NK-92 treated with Interleukin-12 subunit alpha and Interleukin-12 subunit beta, amount 100 ng/mL, for 24 hours (cell line): ENCODE measurements around the gene ZNF846.
"Not testable (repeated sequence)": the region's sequence is repeated elsewhere in the genome, so short reads cannot be mapped to it uniquely, and the experiment has no call there.

ENCODE experiments used
- DNase-seq: peaks from one replicate; lab custom pipeline; 2025; lab: John Stamatoyannopoulos, UW

ZNF846 gene

DNA sequence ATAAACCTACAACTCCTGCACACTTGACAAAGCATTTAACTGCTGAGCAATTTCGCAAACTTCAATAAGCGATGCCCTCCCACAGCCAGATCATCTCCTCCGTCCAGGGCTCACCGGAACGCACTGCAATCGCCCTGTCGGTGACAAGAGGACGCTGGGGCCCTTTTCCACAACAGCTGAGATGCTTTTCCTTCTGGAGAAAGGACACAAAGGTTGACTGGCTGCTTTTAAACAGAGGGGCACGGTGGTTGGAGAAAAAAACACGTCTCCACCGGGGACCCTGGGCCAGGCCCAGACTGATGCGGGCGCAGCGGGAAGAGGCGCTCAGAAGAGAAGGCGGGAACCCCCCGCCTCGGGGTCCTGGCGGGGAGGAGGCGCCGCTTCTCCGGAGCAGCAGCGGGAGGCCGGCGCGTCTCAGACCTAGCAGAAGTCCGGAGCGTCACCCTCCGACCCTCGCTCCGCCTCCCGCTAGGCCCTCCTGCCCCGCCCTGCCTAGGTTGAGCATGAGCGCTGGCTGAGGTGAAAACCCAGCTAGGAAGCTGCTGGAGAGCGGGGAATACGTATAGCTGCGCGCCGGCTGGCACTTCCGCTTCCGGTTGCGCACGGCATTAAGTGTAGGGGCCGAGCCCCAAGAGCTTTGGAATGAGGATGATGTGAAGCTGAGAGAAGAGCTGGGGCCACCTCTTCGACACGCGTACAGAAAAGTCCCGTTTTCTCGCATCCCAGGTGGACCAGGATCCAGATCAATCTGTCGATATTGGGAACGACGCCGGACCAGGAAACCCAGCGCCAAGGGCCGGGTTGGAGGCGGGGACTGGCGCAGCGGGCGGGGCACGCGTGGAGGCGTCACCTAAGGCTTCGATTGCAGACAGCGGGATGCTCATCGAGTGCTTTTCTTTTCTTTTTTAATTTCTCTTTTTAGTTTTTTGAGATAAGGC, at the start of gene ZNF846:
ZNF846 (minus strand) TSS at position 564 of the 938 bp plus-strand sequence. CDS start 3,788 bp downstream, outside the sequence.
- peak; percentile 92 for DNase-seq

DNA sequence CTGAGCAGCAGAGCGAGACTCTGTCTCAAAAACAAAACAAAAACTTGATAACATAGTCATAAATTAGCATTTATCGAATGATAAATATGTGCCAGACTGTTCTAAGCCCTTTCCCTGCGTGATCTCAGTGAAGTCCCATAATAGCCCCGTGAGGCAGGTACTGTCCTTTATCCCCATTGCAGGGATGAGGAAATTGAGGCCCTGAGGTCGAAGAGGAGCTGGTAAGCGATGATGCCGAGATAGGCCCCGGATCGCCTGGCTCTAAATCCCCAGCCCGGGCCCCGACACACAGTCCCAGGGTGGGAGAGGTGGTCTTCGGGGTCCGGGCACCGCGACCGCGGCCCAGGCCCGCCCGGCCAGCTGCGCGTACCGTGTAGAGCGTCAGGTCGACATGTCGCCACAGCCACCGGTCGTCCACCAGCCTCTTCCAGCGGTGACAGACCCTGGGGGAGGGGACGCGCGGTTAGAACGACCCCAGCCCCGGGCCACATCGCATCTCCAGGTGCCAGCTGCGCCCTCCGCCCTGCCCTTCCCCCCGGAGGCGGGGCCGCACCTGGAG, 49.7 kb upstream of the ZNF846 start:
- no peak for DNase-seq

DNA sequence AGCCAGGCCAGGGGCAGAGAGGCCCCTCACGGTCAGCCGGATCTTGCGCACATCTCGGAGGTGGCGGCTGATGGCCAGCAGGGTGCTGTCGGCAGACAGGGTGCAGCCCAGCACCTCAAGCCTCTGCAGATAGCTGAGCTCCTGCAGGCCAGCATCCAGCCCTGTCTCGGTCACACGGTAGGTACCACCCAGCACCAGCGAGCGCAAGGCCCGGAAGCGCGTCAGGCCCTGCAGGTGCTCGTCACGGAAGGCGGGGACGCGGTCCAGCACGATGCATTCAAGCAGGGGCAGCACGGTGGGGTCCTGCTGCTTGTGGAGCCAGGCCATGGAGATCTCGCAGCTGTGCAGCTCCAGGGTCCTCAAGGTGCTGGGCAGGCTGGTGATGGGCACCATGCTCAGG, 42.6 kb upstream of the ZNF846 start:
- no peak for DNase-seq

DNA sequence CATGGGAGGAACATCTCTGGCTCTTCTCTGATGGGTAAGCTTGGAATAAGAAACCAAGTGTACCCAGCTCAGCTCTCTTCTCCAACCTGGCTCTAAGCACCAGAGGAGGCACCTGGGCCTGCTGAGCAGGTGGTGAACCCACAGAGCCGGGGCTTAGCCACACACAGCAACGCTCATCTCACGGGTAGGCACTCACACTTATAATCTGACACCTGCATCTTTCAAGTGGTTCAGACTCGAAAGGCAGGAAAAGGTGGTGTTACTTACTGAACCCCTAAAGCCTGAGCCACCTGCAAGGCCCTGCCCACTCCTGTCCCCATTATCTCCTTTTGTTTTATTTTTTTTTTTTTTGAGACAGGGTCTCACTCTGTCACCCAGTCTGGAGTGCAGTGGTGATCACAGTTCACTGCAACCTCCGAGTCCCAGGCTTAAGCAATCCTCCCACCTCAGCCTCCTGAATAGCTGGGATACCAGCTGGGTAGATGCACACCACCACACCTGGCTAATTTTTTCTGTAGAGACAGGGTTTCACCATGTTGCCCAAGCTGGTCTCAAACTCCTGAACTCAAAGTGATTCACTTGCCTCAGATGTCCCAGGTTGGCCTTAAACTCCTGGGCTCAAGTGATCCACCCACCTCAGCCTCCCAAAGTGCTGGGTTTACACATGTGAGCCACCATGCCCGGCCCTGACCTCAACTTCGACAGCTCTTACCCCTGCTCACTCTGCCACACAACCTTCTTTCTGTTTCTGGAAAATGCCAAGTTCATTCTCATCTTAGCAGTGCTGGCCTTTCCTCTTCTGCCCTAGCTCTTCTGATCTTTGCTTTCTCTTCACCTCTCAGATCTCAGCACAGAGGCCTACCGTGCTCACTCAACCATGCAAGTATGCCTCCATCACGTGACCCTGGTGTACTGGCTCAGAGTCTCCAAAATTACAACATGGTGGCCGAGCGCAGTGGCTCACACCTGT, 40.6 kb upstream of the ZNF846 start:
- DNase-seq, result no peak

DNA sequence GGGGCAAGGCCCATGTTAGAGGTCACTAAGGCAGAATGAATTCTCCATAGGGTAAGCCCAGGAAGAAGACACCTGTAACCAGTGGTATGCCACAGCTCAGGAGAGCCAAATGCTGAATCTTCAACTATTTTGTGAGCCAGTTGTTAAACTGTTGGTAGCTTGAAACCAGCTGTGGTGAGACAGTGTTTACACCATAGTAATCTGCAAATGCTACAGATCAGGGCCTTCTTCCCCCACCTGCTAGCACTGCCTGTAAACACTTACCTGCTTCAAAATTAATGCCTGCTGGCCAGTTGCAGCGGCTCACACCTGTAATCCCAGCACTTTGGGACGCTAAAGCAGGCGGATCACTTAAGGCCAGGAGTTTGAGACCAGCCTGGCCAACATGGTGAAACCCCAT, 38.3 kb upstream of the ZNF846 start:
- no peak for DNase-seq

DNA sequence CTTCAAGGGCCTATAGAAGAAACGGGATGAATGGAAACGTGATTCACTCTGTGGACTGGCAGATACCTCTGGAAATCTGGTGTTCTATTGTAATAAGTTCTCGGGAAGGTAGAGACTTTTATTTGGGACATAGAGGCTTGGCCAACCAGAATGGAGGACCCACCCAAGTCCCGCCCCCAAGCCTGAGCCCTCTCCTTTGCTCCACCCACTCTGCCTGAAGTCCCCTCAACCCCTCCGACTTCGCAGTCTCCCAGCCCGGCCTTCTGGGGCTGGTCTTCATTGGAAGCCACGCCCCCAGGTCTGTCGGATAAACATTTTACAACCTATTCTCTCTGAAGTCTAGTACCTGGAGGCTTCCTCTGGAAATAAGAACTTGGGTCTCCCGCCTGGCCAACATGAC, 33.4 kb upstream of the ZNF846 start:
- no peak for DNase-seq

DNA sequence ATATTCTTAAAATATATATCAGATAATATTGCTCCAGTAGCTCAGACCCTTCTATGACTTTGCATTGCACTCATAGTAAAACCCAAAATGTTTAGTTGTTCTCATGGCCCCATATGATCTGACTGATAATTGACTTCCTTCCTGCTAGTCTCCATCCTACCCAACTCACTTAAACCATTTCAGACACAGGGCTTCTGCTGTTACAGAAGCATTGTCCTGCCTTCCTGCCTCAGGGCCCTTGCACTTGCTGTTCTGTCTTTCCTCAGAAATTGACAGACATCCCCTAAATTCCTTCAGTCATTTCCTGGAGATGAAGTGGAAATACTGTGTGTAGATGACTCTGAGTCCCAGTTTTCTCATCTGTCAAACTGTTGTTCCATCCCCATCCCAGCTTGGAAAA, 30.6 kb upstream of the ZNF846 start:
- no peak for DNase-seq

DNA sequence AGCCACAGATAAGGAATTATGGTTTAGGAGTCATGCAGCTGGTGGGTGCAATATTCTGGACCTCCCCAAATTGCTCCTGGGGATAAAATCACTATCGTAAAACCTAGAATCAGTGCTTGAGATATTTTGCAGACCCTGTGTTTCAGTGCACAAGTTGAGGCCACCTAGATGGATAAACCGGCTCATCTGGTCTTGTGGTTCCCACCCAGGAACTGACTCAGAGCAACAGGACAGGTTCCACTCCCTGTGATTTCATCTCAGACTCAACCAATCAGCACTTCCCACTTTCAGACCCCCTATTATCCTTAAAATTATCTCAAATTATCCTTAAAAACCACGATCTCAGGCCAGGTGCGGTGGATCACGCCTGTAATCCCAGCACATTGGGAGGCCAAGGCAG, 29.3 kb upstream of the ZNF846 start:
- DNase-seq, result no peak

DNA sequence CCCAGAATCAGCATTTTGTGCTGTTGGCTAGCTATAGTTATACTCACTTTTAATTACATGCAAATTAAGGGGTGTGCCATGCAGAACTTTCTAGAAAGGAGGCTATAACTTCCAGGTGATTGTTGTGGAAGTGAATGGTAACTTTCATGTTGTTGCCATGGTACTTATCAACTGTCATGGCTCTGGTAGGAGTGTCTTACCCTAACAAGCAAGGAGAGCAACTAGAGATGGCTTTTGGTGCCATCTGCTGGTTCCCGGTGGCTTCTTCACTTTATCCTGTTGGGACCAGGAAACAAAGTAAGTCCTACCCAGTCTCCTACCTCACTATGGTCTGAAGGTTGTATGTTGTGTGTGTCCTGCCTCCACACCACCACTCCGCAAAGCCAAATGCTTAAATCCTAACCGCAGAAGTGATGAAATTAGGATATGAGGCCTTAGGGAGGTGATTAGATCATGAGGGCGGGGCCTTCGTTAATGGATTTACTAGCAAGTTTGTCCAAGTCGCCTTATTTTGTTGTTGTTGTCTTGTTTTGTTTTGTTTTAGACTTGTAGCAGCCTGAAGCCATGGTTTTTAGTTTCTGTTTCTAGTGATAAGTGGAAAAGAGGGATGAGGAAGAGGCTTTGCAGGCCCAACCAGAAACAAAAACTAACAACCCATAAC, 27.7 kb upstream of the ZNF846 start:
- peak; percentile 47 for DNase-seq

DNA sequence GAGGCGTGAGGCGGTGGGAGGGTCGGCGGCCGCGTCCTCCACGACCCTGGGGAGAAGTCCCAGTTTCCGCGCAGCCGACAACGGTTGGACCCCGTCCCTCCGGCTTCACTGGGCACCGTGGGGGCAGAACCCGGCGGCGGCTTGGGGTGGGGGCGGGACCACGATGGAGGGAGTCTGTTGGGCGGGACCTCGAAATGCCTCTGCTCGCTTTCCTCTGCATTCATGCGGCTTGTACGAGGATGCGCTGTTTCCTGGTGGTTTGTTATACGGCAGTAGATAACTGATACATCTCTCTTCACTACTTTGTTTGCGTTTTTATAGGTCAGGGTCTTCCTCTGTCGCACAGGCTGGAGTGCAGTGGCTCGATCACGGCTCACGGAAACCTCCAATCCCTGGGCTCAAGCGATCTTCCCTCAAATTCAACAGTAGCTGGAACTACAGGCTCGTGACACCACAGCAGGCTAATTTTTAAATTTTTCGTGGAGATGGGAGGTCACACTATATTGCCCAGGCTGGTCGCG, 24.6 kb upstream of the ZNF846 start:
- DNase-seq, result no peak

DNA sequence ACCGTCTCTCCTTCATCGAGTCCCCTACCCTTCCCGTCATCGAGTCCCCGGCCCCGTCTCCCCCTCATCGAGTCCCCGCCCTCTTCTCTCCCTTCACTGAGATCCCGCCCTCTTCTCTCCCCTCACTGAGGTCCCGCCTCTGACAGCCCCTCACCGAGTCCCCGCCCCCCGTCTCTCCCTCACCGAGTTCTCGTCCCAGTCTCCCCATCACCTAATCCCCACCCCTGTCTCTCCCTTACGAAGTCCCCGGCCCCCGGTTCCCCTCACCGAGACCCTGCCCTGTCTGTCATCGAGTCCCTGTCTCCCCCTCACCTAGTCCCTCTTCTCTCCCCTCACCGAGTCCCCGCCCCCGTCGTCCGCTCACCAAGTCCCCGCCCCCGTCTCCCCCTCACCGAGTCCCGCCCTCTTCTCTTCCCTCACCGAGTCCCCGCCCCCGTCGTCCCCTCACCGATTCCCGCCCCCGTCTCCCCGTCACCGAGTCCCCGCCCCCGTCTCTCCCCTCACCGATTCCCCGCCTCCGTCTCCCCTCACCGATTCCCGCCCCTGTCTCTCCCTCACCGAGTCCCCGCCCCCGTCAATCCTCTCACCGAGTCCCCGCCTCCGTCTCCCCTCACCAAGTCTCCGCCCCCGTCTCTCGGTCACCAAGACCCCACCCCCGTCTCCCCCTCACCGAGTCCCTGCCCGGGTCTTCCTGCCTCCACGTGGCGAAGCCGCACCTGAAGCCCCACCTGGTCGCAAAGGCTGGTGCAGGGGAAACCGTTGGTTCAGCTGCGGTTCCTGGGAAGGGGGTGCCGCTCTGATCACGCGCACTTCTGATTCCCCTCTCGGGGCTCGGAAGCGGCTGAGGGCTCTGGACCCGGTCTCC, 23.9 kb upstream of the ZNF846 start:
- DNase-seq, result peak; percentile 60

DNA sequence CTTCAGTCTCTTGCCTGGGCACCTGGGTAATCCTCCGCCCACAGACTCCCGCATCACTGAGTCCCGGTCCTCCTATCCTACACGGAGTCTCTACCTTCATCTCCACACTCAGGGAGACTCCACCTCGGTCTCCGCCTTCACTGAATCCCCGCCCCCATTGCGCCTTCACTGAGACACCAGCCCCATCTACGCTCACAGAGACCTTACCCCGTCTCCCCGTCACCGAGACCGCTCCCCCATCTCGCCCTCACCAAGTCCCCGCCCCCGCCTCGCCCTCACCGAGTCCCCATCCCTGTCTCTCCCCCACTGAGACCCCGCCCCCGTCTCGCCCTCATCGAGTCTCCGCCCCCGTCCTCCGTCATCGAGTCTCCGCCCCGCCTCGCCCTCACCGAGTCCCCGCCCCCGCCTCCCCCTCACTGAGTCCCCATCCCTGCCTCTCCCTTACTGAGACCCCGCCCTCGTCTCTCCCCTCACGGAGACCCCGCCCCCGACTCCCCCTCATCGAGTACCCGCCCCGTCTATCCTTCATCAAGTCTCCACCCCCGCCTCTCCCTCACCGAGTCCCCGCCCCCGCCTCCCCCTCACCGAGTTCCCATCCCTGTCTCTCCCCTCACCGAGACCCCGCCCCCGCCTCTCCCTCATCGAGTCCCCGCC, 23.1 kb upstream of the ZNF846 start:
- peak; percentile 87 for DNase-seq

DNA sequence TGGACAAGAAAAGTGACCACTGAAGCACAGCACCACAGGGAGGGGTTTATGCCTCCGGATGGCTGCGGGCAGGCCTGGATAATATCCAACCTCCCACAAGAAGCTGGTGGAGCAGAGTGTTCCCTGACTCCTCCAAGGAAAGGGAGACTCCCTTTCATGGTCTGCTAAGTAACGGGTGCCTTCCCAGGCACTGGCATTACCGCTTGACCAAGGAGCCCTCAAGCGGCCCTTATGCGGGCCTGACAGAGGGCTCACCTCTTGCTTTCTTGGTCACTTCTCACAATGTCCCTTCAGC, 22.5 kb upstream of the ZNF846 start:
- not testable (repeated sequence) for DNase-seq

DNA sequence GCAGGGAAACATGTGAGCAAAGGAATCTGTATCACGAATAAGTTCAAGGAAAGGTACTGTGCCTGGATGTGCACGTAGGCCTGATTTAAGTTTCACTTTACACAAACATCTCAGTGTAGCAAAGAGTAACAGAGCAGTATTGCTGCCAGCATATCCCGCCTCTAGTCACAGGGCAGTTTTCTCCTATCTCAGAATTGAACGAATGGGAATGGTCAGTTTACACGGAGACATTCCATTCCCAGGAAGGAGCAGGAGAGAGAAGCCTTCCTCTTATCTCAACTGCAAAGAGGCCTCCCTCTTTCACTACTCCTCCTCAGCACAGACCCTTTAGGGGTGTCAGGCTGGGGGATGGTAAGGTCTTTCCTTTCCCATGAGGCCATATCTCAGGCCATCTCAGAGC, 21.0 kb upstream of the ZNF846 start:
- DNase-seq, result not testable (repeated sequence)

DNA sequence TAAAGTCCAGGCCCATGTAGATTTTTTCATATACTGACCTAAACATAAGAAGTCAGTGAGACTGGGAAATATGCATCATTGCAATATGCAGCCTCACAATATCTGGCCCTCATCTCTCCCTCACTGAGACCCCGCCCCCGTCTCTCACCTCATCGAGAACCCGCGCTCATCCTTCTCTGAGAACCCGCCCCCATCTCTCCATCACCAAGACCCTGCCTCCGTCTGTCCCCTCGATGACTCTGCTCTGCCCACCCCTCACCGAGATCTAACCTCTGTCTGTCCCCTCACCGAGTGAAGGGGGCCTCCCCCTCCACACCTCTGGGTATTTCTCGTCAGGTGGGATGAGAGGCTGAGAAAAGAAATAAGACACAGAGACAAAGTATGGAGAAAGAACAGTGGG, 20.5 kb upstream of the ZNF846 start:
- DNase-seq, result no peak

DNA sequence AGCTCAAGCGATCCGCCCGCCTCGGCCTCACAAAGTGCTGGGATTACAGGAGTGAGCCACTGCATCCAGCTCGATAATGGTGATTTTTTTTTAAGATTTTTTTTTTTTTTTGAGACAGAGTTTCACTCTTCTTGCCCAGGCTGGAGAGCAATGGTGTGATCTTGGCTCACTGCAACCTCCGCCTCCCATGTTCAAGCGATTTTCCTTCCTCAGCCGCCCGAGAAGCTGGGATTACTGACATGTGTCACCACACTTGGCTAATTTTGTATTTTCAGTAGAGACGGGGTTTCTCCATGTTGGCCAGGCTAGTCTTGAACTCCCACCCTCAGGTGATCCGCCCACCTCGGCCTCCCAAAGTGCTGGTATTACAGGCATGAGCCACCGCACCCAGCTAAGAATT, 20.1 kb upstream of the ZNF846 start:
- not testable (repeated sequence) for DNase-seq

DNA sequence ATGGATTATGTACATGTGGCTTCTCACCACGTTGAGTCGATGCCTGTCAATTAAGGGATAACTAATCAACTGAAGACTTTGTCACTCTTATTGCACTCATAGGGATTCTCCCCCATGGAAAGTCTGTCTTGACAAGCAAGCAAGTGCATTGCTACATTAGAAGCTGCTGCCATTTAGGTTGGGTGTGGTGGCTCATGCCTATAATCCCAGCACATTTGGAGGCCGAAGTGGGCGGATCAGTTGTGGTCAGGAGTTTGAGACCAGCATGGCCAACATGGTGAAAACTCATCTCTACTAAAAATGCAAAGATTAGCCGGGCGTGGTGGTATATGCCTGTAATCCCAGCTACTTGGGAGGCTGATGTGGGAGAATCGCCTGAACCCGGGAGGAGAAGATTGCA, 18.3 kb upstream of the ZNF846 start:
- no peak for DNase-seq

DNA sequence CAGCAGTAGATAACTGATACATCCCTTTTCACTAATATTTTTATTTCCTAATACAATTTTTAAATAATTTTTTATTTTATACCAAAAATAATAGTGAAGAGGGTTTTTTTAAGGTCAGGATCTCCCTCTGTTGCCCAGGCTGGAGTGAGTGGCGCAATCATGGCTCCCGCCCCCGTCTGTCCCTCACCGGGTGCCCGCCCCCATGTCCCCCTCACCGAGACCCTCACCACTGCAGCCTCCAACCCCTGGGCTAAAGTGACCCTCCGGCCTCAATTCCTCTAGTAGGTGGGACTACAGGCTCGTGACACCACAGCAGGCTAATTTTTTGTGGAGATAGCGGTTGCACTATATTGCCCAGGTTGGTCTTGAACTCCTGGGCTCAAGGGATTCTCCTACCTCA, 17.8 kb upstream of the ZNF846 start:
- DNase-seq, result no peak

DNA sequence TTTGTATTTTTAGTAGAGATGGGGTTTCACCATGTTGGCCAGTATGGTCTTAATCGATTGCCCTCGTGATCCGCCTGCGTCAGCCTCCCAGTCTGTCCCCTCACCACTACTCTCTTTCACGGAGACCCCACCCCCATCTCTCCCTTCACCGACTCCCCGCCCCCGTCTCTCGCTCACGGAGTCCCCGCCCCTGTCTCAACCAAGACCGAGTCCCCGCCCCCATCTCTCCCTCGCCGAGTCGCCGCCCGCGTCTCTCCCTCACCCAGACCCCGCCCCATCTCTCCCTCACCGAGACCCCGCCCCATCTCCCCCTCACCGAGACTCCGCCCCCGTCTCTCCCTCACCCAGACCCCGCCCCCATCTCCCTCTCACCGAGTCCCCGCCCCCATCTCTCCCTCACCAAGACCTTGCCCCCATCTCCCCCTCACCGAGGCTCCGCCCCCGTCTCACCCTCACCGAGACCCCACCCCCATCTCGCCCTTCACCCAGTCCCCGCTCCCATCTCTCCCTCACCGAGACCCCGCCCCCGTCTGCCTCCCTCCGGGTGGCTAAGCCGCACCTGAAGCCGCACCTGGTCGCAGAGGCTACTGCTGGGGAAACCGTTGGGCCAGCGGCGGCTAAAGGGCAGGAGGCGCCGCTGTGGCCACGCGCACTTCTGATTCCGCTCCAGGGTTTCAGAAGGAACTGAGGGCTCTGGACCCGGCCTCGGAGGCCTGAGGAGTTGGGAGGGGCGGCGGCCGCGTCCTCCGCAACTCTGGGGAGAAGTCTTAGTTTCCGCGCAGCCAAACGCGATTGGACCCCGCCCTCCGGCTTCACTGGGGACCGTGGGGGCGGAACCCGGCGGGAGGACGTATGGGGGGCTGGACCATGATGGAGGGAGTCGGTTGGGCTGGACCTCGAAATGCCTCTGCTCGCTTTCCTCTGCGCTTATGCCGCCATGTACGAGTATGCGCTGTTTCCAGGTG, 17.1 kb upstream of the ZNF846 start:
- DNase-seq, result peak; percentile 98
